Measurements from ENCODE around the gene C1GALT1.

The C1GALT1 gene

GRCh38 chr7:7203813-7204575 lies 21.6 kb downstream of the C1GALT1 start:
- no peaks in the 10 kb centered on the region for H3K27me3 Mint-ChIP-seq
- H3K4me1 Mint-ChIP-seq: peaks cover 79% of the 10 kb centered on the region
- peak overlapping the region; percentile 50 to 57 for H3K4me3 Mint-ChIP-seq
- H3K27ac Mint-ChIP-seq: peak overlapping the region in 1 of 2 donors; percentile 34
- ATAC-seq (peak; percentile 22), DNase-seq (no peak)
- H3K9me3 Mint-ChIP-seq: peaks cover 0 to 10% of the 10 kb centered on the region in 2 donors

GRCh38 chr7:7207876-7208275 lies 25.5 kb downstream of the C1GALT1 start:
- Mint-ChIP-seq H3K4me1 (peaks cover 59% of the 10 kb centered on the region), H3K27me3 (no peaks in the 10 kb centered on the region), H3K4me3 (no peak overlapping the region), H3K9me3 (no peaks in the 10 kb centered on the region), H3K27ac (no peak overlapping the region)
- no peak for ATAC-seq
- no peak for DNase-seq

GRCh38 chr7:7208520-7208919 lies 26.2 kb downstream of the C1GALT1 start:
- H3K27me3 Mint-ChIP-seq: no peaks in the 10 kb centered on the region
- H3K27ac Mint-ChIP-seq: no peak overlapping the region
- no peak overlapping the region for H3K4me3 Mint-ChIP-seq
- ATAC-seq (no peak), DNase-seq (no peak)
- H3K9me3 Mint-ChIP-seq: no peaks in the 10 kb centered on the region
- H3K4me1 Mint-ChIP-seq: peaks cover 53% of the 10 kb centered on the region

- no peak for DNase-seq
- Mint-ChIP-seq H3K4me1 (peaks cover 50% of the 10 kb centered on the region), H3K27me3 (no peaks in the 10 kb centered on the region), H3K4me3 (no peak overlapping the region), H3K9me3 (no peaks in the 10 kb centered on the region), H3K27ac (no peak overlapping the region)
- ATAC-seq: no peak
Observed at GRCh38 chr7:7209412-7210050, 27.2 kb downstream of the C1GALT1 start.

GRCh38 chr7:7210475-7211237 lies 28.3 kb downstream of the C1GALT1 start:
- H3K4me3 Mint-ChIP-seq: no peak overlapping the region
- DNase-seq: no peak
- no peak for ATAC-seq
- no peaks in the 10 kb centered on the region for H3K27me3 Mint-ChIP-seq
- H3K27ac Mint-ChIP-seq: no peak overlapping the region
- H3K4me1 Mint-ChIP-seq: peaks cover 42% of the 10 kb centered on the region
- no peaks in the 10 kb centered on the region for H3K9me3 Mint-ChIP-seq

GRCh38 chr7:7212612-7213011 lies 30.3 kb downstream of the C1GALT1 start:
- DNase-seq (no peak), ATAC-seq (no peak)
- H3K9me3 Mint-ChIP-seq: no peaks in the 10 kb centered on the region
- H3K27ac Mint-ChIP-seq: no peak overlapping the region
- H3K4me3 Mint-ChIP-seq: no peak overlapping the region
- no peaks in the 10 kb centered on the region for H3K27me3 Mint-ChIP-seq
- peaks cover 41% of the 10 kb centered on the region for H3K4me1 Mint-ChIP-seq

GRCh38 chr7:7214398-7215347 lies 32.3 kb downstream of the C1GALT1 start:
- no peak for DNase-seq
- Mint-ChIP-seq H3K9me3 (no peaks in the 10 kb centered on the region), H3K4me3 (no peak overlapping the region), H3K4me1 (peaks cover 33% of the 10 kb centered on the region), H3K27me3 (no peaks in the 10 kb centered on the region), H3K27ac (no peak overlapping the region)
- ATAC-seq: no peak

- ATAC-seq: no peak
- no peaks in the 10 kb centered on the region for H3K27me3 Mint-ChIP-seq
- no peaks in the 10 kb centered on the region for H3K9me3 Mint-ChIP-seq
- peaks cover 30% of the 10 kb centered on the region for H3K4me1 Mint-ChIP-seq
- no peak overlapping the region for H3K4me3 Mint-ChIP-seq
- no peak for DNase-seq
- no peak overlapping the region for H3K27ac Mint-ChIP-seq
Observed at GRCh38 chr7:7216279-7216678, 33.9 kb downstream of the C1GALT1 start.

GRCh38 chr7:7219216-7219615 lies 36.9 kb downstream of the C1GALT1 start:
- peaks cover 47% of the 10 kb centered on the region for H3K4me1 Mint-ChIP-seq
- DNase-seq (no peak), ATAC-seq (no peak)
- no peaks in the 10 kb centered on the region for H3K9me3 Mint-ChIP-seq
- H3K27me3 Mint-ChIP-seq: no peaks in the 10 kb centered on the region
- no peak overlapping the region for H3K27ac Mint-ChIP-seq
- H3K4me3 Mint-ChIP-seq: no peak overlapping the region

- Mint-ChIP-seq H3K27me3 (no peaks in the 10 kb centered on the region), H3K27ac (no peak overlapping the region), H3K4me3 (no peak overlapping the region), H3K9me3 (no peaks in the 10 kb centered on the region), H3K4me1 (peaks cover 48% of the 10 kb centered on the region)
- DNase-seq (no peak), ATAC-seq (no peak)
Observed at GRCh38 chr7:7220821-7221220, 38.5 kb downstream of the C1GALT1 start.

GRCh38 chr7:7221599-7222038 lies 39.3 kb downstream of the C1GALT1 start:
- Mint-ChIP-seq H3K27me3 (no peaks in the 10 kb centered on the region), H3K4me1 (peaks cover 43% of the 10 kb centered on the region), H3K27ac (peak overlapping the region in 1 of 2 donors; percentile 36), H3K4me3 (no peak overlapping the region), H3K9me3 (no peaks in the 10 kb centered on the region)
- DNase-seq: no peak
- ATAC-seq: peak; percentile 52

GRCh38 chr7:7223250-7223649 lies 40.9 kb downstream of the C1GALT1 start:
- ATAC-seq (no peak), DNase-seq (no peak)
- peak overlapping the region in 1 of 2 donors; percentile 26 for H3K4me3 Mint-ChIP-seq
- H3K27me3 Mint-ChIP-seq: no peaks in the 10 kb centered on the region
- peaks cover 38% of the 10 kb centered on the region for H3K4me1 Mint-ChIP-seq
- H3K9me3 Mint-ChIP-seq: no peaks in the 10 kb centered on the region
- peak overlapping the region in 1 of 2 donors; percentile 27 for H3K27ac Mint-ChIP-seq

GRCh38 chr7:7226407-7226806 lies 44.1 kb downstream of the C1GALT1 start:
- Mint-ChIP-seq H3K27ac (no peak overlapping the region), H3K27me3 (no peaks in the 10 kb centered on the region), H3K9me3 (peaks cover 13 to 18% of the 10 kb centered on the region in 2 donors), H3K4me3 (no peak overlapping the region), H3K4me1 (peaks cover 42% of the 10 kb centered on the region)
- ATAC-seq (no peak), DNase-seq (no peak)

GRCh38 chr7:7228472-7228871 lies 46.1 kb downstream of the C1GALT1 start:
- Mint-ChIP-seq H3K9me3 (peaks cover 22 to 29% of the 10 kb centered on the region in 2 donors), H3K4me3 (no peak overlapping the region), H3K4me1 (peaks cover 44% of the 10 kb centered on the region), H3K27ac (peak overlapping the region; percentile 34 to 77), H3K27me3 (no peaks in the 10 kb centered on the region)
- DNase-seq (no peak), ATAC-seq (no peak)

GRCh38 chr7:7228967-7229366 lies 46.6 kb downstream of the C1GALT1 start:
- ATAC-seq: no peak
- Mint-ChIP-seq H3K9me3 (peaks cover 22 to 29% of the 10 kb centered on the region in 2 donors), H3K27me3 (no peaks in the 10 kb centered on the region), H3K27ac (no peak overlapping the region), H3K4me1 (peaks cover 43% of the 10 kb centered on the region), H3K4me3 (no peak overlapping the region)
- DNase-seq: no peak
